GM19351 (cell line): ENCODE results near the gene RASAL1.
"Not testable (repeated sequence)": the region's sequence is repeated elsewhere in the genome, so short reads cannot be mapped to it uniquely, and the experiment has no call there.

Source experiments
- ATAC-seq: cut with Tn5 transposase; IDR thresholded peaks from one replicate; pipeline ENCODE4 v1.9.1; 2021; ENCODE audit warnings: mild to moderate bottlenecking, moderate library complexity; ENCODE audit not compliant: unreplicated experiment

The RASAL1 gene

GRCh38 chr12:113142173-113142885 lies 6.8 kb upstream of the RASAL1 start:
- peak; percentile 58 for ATAC-seq

GRCh38 chr12:113141716-113142115 lies 6.2 kb upstream of the RASAL1 start:
- not testable (repeated sequence) for ATAC-seq

- no peak for ATAC-seq
Measured at GRCh38 chr12:113140706-113141105, 5.1 kb upstream of the RASAL1 start.

- ATAC-seq = no peak
Measured at GRCh38 chr12:113138826-113139225, 3.3 kb upstream of the RASAL1 start.

GRCh38 chr12:113137861-113138783 lies 2.6 kb upstream of the RASAL1 start:
- no peak for ATAC-seq

GRCh38 chr12:113136990-113137511 lies 1.5 kb upstream of the RASAL1 start:
- ATAC-seq = no peak

GRCh38 chr12:113136128-113136989 lies 798 bp upstream of the RASAL1 start:
- ATAC-seq = peak; percentile 20

DNA sequence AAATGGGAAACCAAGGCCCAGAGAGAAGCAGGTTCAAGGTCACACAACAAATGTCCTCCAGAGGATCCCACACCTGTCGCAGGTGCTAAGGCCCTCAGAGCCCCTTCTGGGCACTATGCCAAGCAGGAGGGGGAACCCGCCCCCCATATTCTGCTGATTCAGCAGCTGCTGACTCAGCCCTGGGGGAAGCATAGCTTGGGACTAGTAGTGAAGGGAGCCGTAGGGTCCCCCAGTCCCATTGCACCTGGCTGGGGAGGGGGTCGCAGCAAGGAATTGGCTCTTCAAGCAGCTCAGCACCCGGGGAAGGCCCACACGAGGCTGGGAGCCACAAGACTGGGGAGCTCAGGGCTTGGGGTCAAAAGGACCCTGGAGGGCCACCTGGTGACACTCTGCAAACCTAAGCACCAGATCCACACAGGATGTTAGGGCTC lies 1.0 kb downstream of the RASAL1 start:
- ATAC-seq = no peak

DNA sequence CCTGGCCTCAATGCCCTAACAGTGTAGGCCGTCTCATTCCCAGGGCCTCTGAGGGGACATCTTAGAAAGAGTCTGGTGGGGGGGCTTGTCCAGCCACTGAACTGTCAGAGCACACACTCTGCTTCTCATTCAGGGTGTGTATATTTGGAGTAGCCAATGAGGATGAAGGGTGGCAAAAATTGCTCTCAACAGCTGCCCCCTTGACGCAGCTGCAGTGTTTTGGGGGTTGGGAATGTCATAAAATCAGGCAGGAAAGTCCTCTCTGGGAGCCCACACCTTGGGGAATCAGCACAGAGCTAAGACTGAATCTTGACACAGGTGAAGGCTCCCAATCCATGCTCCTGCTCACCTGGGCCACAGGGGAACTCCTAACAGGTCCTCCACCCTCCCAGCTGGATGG lies 1.5 kb downstream of the RASAL1 start:
- no peak for ATAC-seq

GRCh38 chr12:113133666-113134065 lies 1.9 kb downstream of the RASAL1 start:
- ATAC-seq = no peak

DNA sequence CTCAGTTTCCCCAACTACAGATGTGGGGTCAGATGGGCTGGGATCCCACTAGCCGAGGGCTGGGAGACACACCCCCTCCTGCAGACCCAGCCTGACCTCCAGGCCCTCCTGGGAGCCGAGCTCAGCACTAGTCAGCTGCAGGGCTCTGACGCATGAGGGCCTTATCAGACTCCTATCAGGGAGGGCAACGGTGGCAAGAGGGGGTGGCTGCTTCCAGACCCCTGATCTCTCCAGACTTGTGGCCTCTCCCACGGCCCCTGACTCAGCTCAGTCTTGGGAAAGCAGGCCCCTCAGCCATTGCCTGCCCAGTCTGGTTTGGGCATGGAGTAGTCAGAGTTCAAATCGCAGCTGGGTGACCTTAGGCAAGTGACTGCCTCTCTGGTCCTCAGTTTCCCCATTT lies 2.5 kb downstream of the RASAL1 start:
- no peak for ATAC-seq

- no peak for ATAC-seq
Measured at GRCh38 chr12:113131556-113131955, 4.0 kb downstream of the RASAL1 start.

DNA sequence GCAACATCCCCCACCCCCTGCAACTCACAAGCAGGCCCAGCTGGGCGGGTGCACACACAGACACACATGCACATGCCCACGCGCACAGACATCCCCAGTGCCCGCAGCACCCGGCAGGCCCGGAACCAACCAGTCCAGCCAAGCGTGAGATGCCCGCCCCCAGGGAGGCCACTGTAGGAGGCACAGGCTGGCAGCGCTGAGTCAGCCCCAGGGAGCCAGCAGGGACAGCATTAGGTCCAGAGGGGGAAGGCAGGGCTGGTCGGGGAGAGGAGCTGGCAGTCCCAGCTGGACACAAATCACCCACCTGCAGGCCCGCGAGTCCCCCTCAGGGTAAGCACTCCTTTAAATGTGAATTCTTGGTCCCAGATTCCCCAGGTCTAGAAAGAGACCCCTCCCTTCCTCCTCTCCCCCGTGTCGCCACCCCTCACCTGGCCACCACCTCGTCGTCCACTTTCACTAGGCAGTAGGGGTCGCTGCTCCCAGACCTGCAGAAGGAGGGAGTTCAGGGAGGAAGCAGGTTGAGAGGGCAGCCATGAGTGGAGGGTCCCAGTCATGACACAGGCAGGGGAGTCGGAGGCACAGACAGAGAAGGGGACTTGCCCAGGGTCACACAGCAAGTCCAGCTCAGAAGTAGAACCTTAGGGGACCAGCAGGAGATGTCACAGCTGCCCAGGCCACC lies 5.0 kb downstream of the RASAL1 start:
- no peak for ATAC-seq

- ATAC-seq = no peak
Measured at GRCh38 chr12:113129664-113130456, 5.7 kb downstream of the RASAL1 start.

DNA sequence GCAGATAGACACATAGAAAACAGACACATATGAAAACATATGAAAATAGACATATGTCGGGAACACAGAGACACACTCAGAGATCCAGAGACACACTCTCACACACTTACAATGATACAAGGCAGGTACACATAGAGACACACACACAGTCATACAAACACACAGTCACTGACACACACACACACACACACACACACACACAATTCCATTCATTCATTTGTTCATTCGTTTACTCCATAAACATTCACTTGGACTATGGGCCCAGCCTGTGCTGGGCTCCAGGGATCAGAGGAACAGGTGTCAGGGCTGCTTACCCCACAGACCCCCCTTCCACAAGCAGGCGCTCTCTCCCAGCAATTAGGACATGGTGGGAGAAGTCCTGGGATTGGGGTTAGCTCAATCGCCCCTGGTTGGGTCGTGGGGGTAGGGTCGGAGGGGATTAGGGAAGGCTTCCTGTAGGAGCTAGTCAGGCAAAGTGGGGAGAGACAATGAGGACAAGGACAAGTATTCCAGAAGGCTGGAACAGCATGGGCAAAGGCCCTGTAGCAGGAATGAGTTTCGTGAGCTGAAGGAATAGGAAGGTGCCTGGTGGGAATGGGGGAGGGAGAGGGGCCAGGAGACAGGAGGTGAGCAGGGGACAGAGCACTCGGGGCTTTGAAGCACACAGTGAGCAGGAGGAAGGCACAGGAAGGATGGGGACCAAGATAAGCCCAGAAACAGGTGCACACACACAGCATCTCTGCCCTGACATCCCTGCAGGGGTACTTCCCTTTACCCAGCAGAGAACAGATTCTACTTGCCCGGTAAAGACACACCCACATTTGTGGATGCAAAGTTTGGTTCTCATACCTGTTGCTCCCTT lies 6.5 kb downstream of the RASAL1 start:
- no peak for ATAC-seq

- ATAC-seq = no peak
Measured at GRCh38 chr12:113127791-113128199, 7.8 kb downstream of the RASAL1 start.

GRCh38 chr12:113120670-113121370 lies 14.7 kb downstream of the RASAL1 start:
- no peak for ATAC-seq
